Heart left ventricle (tissue), 16 donors: ENCODE measurements around the gene ARMH2. TPM values are rescaled to one million over a fixed set of nuclear protein-coding genes. Genes with fewer than 3 reads are reported as not detected.

ENCODE experiments used
- ATAC-seq, 4 donors: fragments of 200-7000 bp; cut with Tn5 transposase; one replicate each; pipeline ENCODE4 v1.9.1; 2020 to 2022; ENCODE audit warnings: moderate library complexity in 4 of 4, mild to moderate bottlenecking in 3 of 4, moderate number of reproducible peaks in 1 of 4
- DNase-seq, 5 donors: peaks; one replicate each; pipeline ENCODE4 v3.0.0-alpha.2; 2020
- H3K27ac ChIP-seq, 12 donors: fragments of 200-600 bp; sonication (generic) in 4 of 12; one replicate each; pipeline versions ENCODE4 v1.5.0 to v1.8.0; 2016 to 2022; ENCODE audit warnings: mild to moderate bottlenecking in 2 of 12
- H3K27me3 ChIP-seq, 9 donors: fragments of 200-600 bp; sonication (generic) in 2 of 9; one replicate each; pipeline versions ENCODE4 v1.5.1 to v1.8.0; 2016 to 2022; ENCODE audit warnings: mild to moderate bottlenecking in 3 of 9
- H3K36me3 ChIP-seq, 9 donors: fragments of 200-600 bp; sonication (generic) in 2 of 9; one replicate each; pipeline versions ENCODE4 v1.5.0 to v1.8.0; 2018 to 2022; ENCODE audit warnings: mild to moderate bottlenecking in 2 of 9
- H3K4me1 ChIP-seq, 12 donors: fragments of 200-600 bp; sonication (generic) in 4 of 12; one replicate each; pipeline versions ENCODE4 v1.5.0 to v1.8.0; 2016 to 2022; ENCODE audit warnings: mild to moderate bottlenecking in 3 of 12
- H3K4me3 ChIP-seq, 12 donors: fragments of 200-600 bp; sonication (generic) in 4 of 12; one replicate each; pipeline versions ENCODE4 v1.5.0 to v1.8.0; 2017 to 2022; ENCODE audit warnings: mild to moderate bottlenecking in 9 of 12, moderate library complexity in 4 of 12
- H3K9me3 ChIP-seq, 12 donors: fragments of 200-600 bp; sonication (generic) in 4 of 12; one replicate each; pipeline versions ENCODE4 v1.5.0 to v1.8.0; 2016 to 2022; ENCODE audit warnings: mild to moderate bottlenecking in 1 of 12
- CTCF ChIP-seq, 12 donors: fragments of 200-600 bp; sonication (generic) in 4 of 12; IDR thresholded peaks; one replicate each; pipeline versions ENCODE4 v1.5.0 to v1.8.0; 2018 to 2022; ENCODE audit warnings: antibody characterized with exemption in 12 of 12, mild to moderate bottlenecking in 5 of 12
- POLR2A ChIP-seq, 2 donors: fragments of 450-650 bp; IDR thresholded peaks; one replicate each; pipeline ENCODE4 v1.6.1; 2017; ENCODE audit warnings: antibody characterized with exemption in 2 of 2, mild to moderate bottlenecking in 2 of 2, moderate library complexity in 2 of 2
- WGBS, 4 donors: extraction: QIAGEN DNeasy Blood & Tissue Kit in 2 of 4; methylation state at CpG; one replicate each; pipeline versions ENCODE4 v1.1.5 to v1.1.7; 2013 to 2018; 5-methylcytosine and 5-hydroxymethylcytosine counted together
- intact Hi-C, 10 donors: fragments of 100-400 bp; cut with DNase I; formaldehyde crosslinking; loops; one replicate each; pipeline versions ENCODE4 v1.11.1 to v1.14.2; 2022
- polyA plus RNA-seq, 2 donors: library from polyadenylated mRNA; stranded (reverse); fragments of 200-250 nt; gene quantifications; one replicate each; pipeline ENCODE4 v1.2.3, GENCODE V29; 2013
- total RNA-seq, 9 donors: library from RNA; depleted of rRNA in 2 of 9; stranded (reverse); fragments of >200 nt in 2 of 9; fragmentation: NEBNext Ultra II Directional in 3 of 9; extraction: Animal tissue kit (Norgen Biotek cat#: 25700) in 3 of 9; gene quantifications; one replicate each; pipeline versions ENCODE4 v1.1.0 to v1.2.4, GENCODE V29; 2016 to 2023
- donor health status: ischemic (EF 13 %, LVEDD 7.1; RV severe dilation, severe dysfunction).
- donor health status: healthy with polysubstance abuse.
- donor health status: DM: no; HTN: yes; CAD: no.
- donor health status: DM: no; HTN: no; CAD: no.
- donor health status: ischemic (EF 25% LVEDD 6.9; RV normal size, moderate dysfunction).
- donor health status: ischemic (EF 25% LVEDD 5.7; RV mildly dilated, moderate dysfunction).
- donor health status: healthy.
- donor health status: DM: yes; HTN: yes; CAD: no.
- donor health status: ischemic (EF 35%, LVEDD 5.7; RV mildly dilated, moderate dysfunction).
- donor health status: nonischemic (EF 11% LVEDD 7.7; RV severe dilation, severe dysfunction).
- donor health status: DM: yes; HTN: yes; CAD: no.
- donor health status: PGD.
- donor health status: ischemic (EF 29% LVEDD 5.4; RV normal size, mild dysfunction).
- donor health status: nonischemic (EF 23%, LVEDD 6.1; RV moderate dilation, normal function).

The ARMH2 gene
- total and polyA plus RNA-seq, 11 donors, result not detected

GRCh38 chr6:24838081-24838480, 39.4 kb upstream of the ARMH2 start:
- DNase-seq (no peak), ATAC-seq (no peak)
- WGBS, 4 donors, result 63 to 85% (median 82%) methylated on average over 3 of the region's 3 CpGs
- no peak overlapping the region for H3K27ac ChIP-seq
- H3K4me1 ChIP-seq, result peaks cover 0 to 20% (median 9%) of the 10 kb centered on the region in 12 donors
- no peaks in the 10 kb centered on the region for H3K27me3 ChIP-seq
- H3K36me3 ChIP-seq, result peaks cover 0 to 57% (median 4%) of the 10 kb centered on the region in 9 donors
- TF ChIP-seq POLR2A (IDR thresholded peaks at IDR 0.05), result no peak
- no peak for TF ChIP-seq CTCF (IDR thresholded peaks at IDR 0.05)
- no peak overlapping the region for H3K4me3 ChIP-seq
- H3K9me3 ChIP-seq, result no peaks in the 10 kb centered on the region
- intact Hi-C loops, result no loop called here

- Histone ChIP-seq H3K36me3 (peaks cover 0 to 59% (median 0%) of the 10 kb centered on the region in 9 donors), H3K27ac (peak overlapping the region in 7 of 12 donors; percentile 17 to 54 (median 33)), H3K4me3 (no peak overlapping the region)
Observed at GRCh38 chr6:24836109-24836508, 37.4 kb upstream of the ARMH2 start.

GRCh38 chr6:24833711-24834386, 35.1 kb upstream of the ARMH2 start:
- ATAC-seq, result no peak

More at GRCh38 chr6:24836109-24836508, 37.4 kb upstream of the ARMH2 start:
- no peaks in the 10 kb centered on the region for H3K27me3 ChIP-seq
- H3K9me3 ChIP-seq, result no peaks in the 10 kb centered on the region
- ATAC-seq, result peak in 1 of 4 donors; percentile 49
- DNase-seq, result no peak
- peaks cover 0 to 20% (median 9%) of the 10 kb centered on the region in 12 donors for H3K4me1 ChIP-seq
- WGBS, 4 donors, result 32 to 50% (median 41%) methylated on average over 2 of the region's 2 CpGs
- no peak for TF ChIP-seq CTCF (IDR thresholded peaks at IDR 0.05)
- TF ChIP-seq POLR2A (IDR thresholded peaks at IDR 0.05), result no peak
- intact Hi-C loops, result no loop called here

More at GRCh38 chr6:24833711-24834386, 35.1 kb upstream of the ARMH2 start:
- 91 to 95% (median 92%) methylated on average over 4 of the region's 4 CpGs for WGBS, 4 donors
- TF ChIP-seq CTCF (IDR thresholded peaks at IDR 0.05), result no peak
- no peak for TF ChIP-seq POLR2A (IDR thresholded peaks at IDR 0.05)
- no peak overlapping the region for H3K27ac ChIP-seq
- H3K36me3 ChIP-seq, result peaks cover 0 to 67% (median 0%) of the 10 kb centered on the region in 9 donors
- H3K27me3 ChIP-seq, result no peaks in the 10 kb centered on the region
- no peak for DNase-seq
- H3K4me3 ChIP-seq, result no peak overlapping the region
- peaks cover 0 to 20% (median 9%) of the 10 kb centered on the region in 12 donors for H3K4me1 ChIP-seq
- intact Hi-C loops, result no loop called here
- H3K9me3 ChIP-seq, result no peaks in the 10 kb centered on the region
